Left ventricle myocardium superior (tissue), 1 donor: Measurements from ENCODE around the gene THRA. TPM values are rescaled to one million over a fixed set of nuclear protein-coding genes. Genes with fewer than 3 reads are reported as not detected.

Experiments used
- ATAC-seq: fragments of 200-7000 bp; cut with Tn5 transposase; one replicate; pipeline ENCODE4 v1.9.1; 2020; ENCODE audit warnings: mild to moderate bottlenecking, moderate library complexity
- DNase-seq: peaks from one replicate; pipeline ENCODE4 v3.0.0-alpha.2; 2020
- intact Hi-C: fragments of 100-400 bp; cut with micrococcal nuclease; formaldehyde crosslinking; loops from one replicate; pipeline ENCODE4 v1.11.0; 2022
- long read RNA-seq: library from polyadenylated mRNA; unstranded; transcript quantifications from one replicate; pipeline ENCODE4 v2.0.0, GENCODE V29; 2021
- total RNA-seq: library from RNA; stranded (reverse); fragmentation: NEBNext Ultra II Directional; extraction: Animal tissue kit (Norgen Biotek cat#: 25700); gene quantifications from one replicate; pipeline ENCODE4 v1.2.1, GENCODE V29; 2021
- donor health status: DM: no; HTN: yes; CAD: no; lungs with severe emphysema.

Gene THRA
- total RNA-seq, result 98.1 TPM
- long read RNA-seq, transcript THRA-201 (10 exons, 2,538 nt), result major isoform, 28 of 99 reads
- long read RNA-seq, partial matches to known transcripts, result 7 of 99 reads
- long read RNA-seq, other reads (novel, unspliced or antisense), result 62 of 99 reads

GRCh38 chr17:40062329-40063186, at the start of gene THRA:
Gene THRA, plus strand, starts transcription at chr17:40062965. Its CDS starts 11,524 bp downstream, at chr17:40074489.
- DNase-seq (peak; percentile 91), ATAC-seq (peak; percentile 79)
- intact Hi-C loops, result loop anchor here (5.0 kb wide), 1 partner anchor 50 kb away; no protein-coding TSS in a partner anchor

GRCh38 chr17:40014375-40014980, 48.3 kb upstream of the THRA start:
- DNase-seq (peak; percentile 22), ATAC-seq (no peak)
- intact Hi-C loops, result no loop called here

GRCh38 chr17:40015005-40015997, 47.5 kb upstream of the THRA start, which contains the start of gene CSF3:
Gene CSF3, plus strand, starts transcription at chr17:40015440. Its CDS starts 35 bp downstream, at chr17:40015475.
- ATAC-seq (no peak), DNase-seq (peak; percentile 33)
- intact Hi-C loops, result no loop called here

GRCh38 chr17:40015998-40016985, 46.5 kb upstream of the THRA start:
- intact Hi-C loops, result no loop called here
- no peak for ATAC-seq
- DNase-seq, result no peak

- intact Hi-C loops, result no loop called here
- peak; percentile 8 for ATAC-seq
- DNase-seq, result peak; percentile 60
Measured at GRCh38 chr17:40017422-40018080, 45.2 kb upstream of the THRA start.

GRCh38 chr17:40018211-40019121, 44.3 kb upstream of the THRA start:
- intact Hi-C loops, result no loop called here
- peak; percentile 69 for DNase-seq
- ATAC-seq, result peak; percentile 49

- peak; percentile 48 for DNase-seq
- intact Hi-C loops, result no loop called here
- peak; percentile 17 for ATAC-seq
Measured at GRCh38 chr17:40019140-40019991, 43.4 kb upstream of the THRA start.

- intact Hi-C loops, result no loop called here
- peak; percentile 16 for DNase-seq
- ATAC-seq, result no peak
Measured at GRCh38 chr17:40020146-40020545, 42.6 kb upstream of the THRA start.

- DNase-seq (peak; percentile 24), ATAC-seq (no peak)
- intact Hi-C loops, result no loop called here
Measured at GRCh38 chr17:40021451-40021971, 41.3 kb upstream of the THRA start.

- intact Hi-C loops, result no loop called here
- ATAC-seq, result no peak
- DNase-seq, result peak; percentile 15
Measured at GRCh38 chr17:40022497-40022896, 40.3 kb upstream of the THRA start.

GRCh38 chr17:40022961-40023541, 39.7 kb upstream of the THRA start:
- intact Hi-C loops, result no loop called here
- DNase-seq (peak; percentile 20), ATAC-seq (no peak)

GRCh38 chr17:40023590-40024292, 39.0 kb upstream of the THRA start:
- ATAC-seq (peak; percentile 8), DNase-seq (peak; percentile 44)
- intact Hi-C loops, result no loop called here

GRCh38 chr17:40024901-40025300, 37.9 kb upstream of the THRA start:
- intact Hi-C loops, result no loop called here
- ATAC-seq, result no peak
- DNase-seq, result peak; percentile 6

GRCh38 chr17:40025559-40025958, 37.2 kb upstream of the THRA start:
- no peak for DNase-seq
- intact Hi-C loops, result no loop called here
- no peak for ATAC-seq
